ENCODE measurements around the gene BEND7.
"Not testable (repeated sequence)": the region's sequence is repeated elsewhere in the genome, so short reads cannot be mapped to it uniquely, and the experiment has no call there.

BEND7 gene, protein sequence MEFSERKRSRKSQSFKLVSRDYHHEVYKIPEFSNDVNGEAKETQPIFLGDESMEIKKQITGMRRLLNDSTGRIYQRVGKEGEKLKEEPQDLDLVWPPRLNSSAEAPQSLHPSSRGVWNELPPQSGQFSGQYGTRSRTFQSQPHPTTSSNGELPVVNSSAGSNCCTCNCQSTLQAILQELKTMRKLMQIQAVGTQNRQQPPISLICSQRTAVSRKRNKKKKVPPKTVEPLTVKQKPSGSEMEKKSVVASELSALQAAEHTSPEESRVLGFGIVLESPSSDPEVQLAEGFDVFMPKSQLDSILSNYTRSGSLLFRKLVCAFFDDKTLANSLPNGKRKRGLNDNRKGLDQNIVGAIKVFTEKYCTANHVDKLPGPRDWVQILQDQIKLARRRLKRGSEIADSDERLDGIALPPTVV

DNA sequence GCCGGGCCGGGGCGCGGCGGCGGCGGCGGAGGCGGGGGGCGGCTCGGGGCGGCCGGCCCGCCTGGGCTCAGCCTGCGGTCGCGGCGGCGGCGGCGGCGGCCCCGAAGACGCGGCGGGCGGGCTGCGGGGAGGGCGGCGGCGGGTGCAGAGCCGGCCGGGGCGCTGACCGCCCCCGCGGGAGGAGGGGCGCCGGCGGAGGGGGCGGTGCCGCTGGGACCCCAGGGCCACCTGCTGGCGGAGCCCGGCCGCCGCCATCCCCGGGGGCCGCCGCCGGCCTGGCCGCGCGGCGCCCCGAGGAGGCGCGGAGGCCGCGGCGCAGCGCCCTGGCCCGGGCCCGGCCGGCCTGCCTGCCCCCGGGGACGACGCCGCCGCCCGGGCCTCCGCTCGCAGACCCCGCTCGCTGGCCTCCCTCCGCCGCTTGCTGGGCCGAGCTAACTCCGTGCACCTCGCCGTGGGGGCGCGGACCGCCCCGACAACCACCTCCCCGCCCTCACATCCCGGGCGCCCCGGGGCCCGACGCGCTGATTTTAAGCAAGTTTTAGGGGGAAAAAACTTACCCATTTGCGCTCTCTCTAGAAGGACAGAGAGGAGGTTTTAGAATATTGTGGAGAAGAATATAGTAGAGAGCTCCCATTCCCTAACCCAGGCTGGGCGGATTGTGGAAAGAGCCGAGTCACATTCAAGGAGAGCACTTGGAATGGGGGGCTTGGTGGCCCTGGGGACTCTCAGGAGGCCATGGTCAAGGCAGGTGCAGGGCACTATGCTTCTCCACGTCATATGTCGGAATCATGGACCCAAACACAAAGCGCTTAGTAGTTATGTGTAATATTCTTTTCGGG lies at the start of gene BEND7:
TSS of gene BEND7 (minus strand) at position 140 of the 839 bp plus-strand sequence. CDS start 481 bp downstream, outside the sequence.
- DNase-seq (ENCODE audit: low read depth in 4 of 4, low spot score in 1 of 4): no peak

DNA sequence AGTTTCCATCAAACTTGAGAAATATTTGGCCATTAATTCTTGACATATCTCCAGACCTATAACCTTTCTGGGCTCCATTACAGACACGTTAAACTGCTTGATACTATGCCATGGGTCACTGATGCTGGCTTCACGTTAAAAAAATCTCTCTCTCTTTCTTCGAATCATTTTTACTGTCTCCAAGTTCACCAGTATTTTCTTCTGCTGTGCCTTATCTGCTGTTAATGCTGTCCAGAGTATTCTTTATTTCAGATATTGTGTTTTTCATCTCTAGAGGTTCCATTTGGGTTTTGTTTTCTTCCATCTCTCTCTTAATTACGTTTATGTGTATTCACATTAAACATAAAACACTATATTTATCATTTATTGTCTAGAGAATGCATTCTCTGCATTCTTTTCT lies 45.1 kb upstream of the BEND7 start:
- DNase-seq (ENCODE audit: low read depth in 4 of 4, low spot score in 1 of 4): no peak

DNA sequence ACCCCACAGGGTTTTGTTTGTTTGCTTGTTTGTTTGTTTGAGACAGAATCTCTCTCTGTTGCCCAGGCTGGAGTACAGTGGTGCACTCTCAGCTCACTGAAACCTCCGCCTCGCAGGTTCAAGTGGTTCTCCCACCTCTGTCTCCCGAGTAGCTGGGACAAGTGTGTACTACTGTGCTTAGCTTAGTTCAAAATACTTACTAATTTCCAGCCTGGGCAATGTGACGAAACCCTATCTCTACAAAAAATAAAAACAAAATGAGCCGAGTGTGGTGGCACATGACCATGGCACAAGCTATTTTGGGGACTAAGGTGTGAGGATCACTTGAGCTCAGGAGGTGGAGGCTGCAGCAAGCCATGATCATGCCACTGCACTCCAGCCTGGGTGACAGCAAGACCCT lies 42.7 kb upstream of the BEND7 start:
- no peak for DNase-seq (ENCODE audit: low read depth in 4 of 4, low spot score in 1 of 4)

DNA sequence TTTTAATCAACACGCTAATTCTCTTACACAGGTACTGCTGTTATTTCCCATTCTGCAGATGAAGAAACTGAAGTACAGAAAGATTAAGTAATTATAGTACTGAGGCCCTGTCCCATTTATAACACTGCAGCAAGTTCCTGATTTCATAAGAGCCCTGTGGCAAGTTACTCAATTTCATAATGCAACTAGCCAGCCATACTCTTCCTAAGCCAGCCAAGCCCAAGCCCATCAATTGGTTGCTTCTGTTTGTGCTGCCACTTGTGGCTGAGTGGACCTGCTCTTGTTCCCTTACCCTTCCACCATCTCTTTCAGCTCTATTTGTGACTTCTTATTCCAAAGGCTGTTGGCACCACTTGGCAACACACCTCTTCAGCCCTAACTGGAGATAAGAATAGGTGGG lies 38.2 kb upstream of the BEND7 start:
- no peak for DNase-seq (ENCODE audit: low read depth in 4 of 4, low spot score in 1 of 4)

DNA sequence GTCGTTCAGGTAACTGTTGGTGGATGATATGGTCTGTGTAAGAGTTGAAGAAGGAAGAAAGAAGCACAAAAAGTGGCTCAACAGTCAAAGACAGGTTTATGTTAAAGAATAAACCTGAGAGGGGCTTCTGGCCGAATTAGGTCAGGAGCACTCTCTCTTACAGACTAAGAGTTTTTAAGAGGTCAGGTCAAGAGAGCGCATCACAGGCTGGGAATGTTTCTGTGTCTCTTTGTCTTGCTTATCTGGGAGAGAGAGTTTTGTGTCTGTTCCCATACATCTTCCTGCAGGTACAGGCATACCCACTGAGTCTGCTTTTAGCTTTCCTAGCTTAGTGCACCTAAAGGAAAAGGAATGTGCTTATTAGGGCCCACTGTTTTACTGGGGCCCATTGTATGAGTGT lies 35.8 kb upstream of the BEND7 start:
- no peak for DNase-seq (ENCODE audit: low read depth in 4 of 4, low spot score in 1 of 4)

DNA sequence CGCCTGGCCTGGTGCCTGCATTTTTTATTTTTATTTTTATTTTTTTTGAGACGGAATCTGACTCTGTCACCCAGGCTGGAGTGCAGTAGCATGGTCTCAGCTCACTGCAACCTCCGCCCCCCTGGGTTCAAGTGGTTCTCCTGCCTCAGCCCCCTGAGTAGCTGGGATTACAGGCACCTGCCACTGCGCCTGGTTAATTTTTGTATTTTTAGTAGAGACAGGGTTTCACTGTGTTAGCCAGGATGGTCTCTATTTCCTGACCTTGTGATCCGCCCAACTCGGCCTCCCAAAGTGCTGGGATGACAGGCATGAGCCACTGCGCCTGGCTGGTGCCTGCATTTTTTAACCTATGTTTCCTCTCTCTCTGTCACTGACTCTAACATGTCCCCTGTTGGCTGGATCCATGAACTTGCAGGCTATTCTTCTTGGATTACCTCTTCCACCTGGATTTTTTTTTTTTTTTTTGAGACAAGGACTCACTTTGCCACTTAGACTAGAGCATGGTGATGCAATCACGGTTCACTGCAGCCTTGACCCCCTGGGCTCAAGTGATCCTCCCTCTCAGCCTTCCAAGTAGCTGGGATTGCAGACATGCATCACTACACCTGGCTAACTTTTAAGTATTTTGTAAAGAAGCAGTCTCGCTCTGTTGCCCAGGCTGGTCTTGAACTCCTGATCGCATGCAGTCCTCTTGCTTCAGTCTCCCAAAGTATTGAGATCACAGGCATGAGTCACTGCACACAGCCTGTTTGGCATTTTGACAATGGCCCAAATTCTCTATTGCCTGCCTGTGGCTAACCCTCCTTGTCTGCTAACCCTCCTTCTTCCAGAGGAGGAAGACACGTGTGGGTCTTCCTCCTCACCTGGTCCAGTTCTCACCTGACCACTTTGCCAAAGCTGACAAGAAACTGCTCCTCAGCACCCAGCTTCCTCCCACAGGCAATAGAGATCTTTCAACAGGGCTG lies 34.9 kb upstream of the BEND7 start:
- DNase-seq (ENCODE audit: low read depth in 4 of 4, low spot score in 1 of 4): no peak

DNA sequence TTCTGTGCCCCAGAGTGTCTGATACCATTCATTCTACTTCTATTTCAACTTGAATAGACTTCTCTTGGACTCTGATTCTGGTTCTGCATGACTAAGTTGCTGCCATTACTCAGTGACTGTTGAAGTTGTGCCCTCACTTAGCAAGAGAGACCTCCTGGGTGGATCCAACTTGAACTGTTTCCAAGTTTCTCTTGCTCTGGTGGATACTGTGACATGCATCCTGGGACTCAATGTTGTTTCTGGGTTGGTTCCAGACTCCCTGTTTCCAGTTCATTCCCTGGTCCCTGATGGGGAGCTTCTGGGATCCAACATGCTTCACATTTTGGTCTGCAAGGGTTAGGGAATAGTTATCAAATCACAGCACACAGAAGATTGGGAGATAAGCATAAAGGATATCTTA lies 31.8 kb upstream of the BEND7 start:
- DNase-seq (ENCODE audit: low read depth in 4 of 4, low spot score in 1 of 4): no peak

DNA sequence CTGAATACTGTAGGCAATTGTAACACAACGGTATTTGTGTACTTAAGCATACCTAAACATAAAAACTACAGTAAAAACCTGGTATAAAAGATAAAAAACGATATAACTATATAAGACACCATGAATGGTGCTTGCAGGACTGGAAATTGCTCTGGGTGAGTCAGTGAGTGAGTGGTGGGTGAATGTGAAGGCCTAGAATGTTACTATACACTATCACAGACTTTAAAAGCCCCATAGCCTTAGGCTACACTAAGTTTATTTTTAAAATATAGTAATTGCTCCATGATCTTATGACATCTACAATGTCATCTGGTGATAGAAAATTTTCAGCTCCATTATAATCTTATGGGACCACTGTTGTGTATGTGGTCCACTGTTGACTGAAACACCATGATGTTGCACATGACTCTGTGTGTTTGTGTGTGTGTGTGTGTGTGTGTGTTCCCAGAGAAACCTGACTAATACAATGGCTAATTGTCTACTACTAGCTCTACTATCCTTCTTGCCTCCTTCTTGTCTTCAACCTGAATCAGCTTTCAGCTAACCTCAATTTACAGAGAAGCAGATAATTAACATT lies 30.4 kb upstream of the BEND7 start:
- no peak for DNase-seq (ENCODE audit: low read depth in 4 of 4, low spot score in 1 of 4)

DNA sequence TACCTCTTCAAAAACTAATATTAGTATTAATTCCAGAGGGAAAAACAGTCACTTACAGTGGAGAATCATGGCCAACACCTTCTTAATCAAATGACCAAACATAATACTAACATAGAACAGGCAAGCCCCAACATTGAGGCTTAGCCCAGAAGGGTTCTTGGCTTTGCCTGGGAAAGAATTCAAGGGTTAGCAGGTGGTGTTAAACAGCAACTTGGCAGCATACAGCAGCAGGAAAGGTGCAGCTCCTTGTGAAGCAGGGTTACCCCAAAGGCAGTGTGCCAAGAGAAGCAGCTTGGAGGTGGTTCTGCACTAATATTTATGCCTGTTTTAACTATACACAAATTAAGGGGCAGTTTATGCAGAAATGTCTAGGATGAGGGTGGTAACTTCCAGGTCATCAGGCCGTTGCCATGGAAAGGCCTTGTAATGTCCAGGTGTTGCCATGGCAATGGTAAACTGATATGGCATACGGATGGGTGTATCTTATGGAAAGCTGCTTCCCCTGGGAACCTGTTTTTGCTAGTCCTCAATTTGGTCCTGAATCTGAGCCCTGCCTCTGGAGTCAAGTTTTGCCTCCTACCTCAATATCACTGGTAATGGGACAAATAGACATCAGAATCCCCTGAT lies 27.2 kb upstream of the BEND7 start:
- DNase-seq (ENCODE audit: low read depth in 4 of 4, low spot score in 1 of 4): no peak

DNA sequence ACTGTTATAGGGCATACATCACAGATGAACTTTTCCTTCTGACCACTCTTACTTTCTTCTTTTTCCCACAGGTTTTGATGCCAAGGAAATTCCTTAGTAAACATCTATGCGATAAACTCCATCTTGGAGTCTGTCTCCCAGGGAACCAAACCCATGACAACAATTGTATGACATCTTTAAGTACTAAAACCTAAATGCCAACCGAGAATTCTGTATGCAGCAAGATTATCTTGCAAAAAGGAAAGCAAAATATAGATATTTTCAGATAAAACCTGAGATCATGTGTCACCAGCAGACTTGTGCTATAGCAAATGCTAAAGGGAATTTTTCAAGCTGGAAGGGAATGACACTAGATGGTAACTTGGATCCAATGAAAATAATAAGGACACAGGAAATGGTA lies 22.0 kb upstream of the BEND7 start:
- DNase-seq (ENCODE audit: low read depth in 4 of 4, low spot score in 1 of 4): no peak

DNA sequence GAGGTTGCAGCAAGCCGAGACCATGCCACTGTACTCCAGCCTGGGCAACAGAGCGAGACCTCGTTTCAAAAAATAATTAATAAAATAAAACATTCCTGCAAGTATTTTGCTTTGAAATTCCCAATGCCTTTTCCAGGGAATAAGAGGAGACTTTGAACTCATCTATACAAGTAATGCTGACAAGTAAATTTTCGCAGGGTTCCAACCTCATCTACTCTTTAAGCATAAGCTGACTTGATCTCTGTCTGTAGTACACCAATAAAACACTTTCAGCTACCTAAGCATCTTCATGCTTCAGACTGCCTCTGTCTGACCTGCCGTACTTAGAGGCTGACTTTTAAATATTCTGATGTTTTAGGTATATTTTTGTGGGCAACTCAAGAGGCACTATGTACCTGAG lies 13.7 kb upstream of the BEND7 start:
- DNase-seq (ENCODE audit: low read depth in 4 of 4, low spot score in 1 of 4): no peak

DNA sequence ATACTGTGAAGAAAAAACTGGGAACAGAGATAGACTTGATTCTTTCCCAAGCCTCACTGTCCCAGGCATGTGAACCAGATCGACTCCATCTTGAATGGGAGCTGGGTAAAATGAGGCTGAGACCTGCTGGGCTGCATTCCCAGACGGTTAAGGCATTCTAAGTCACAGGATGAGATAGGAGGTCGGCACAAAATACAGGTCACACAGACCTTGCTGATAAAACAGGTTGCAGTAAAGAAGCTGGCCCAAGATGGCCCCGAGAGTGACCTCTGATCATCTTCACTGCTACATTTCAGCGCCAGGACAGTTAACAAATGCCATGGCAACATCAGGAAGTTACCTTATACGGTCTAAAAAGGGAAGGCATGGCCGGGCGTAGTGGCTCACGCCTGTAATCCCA lies 9.2 kb upstream of the BEND7 start:
- not testable (repeated sequence) for DNase-seq (ENCODE audit: low read depth in 4 of 4, low spot score in 1 of 4)

DNA sequence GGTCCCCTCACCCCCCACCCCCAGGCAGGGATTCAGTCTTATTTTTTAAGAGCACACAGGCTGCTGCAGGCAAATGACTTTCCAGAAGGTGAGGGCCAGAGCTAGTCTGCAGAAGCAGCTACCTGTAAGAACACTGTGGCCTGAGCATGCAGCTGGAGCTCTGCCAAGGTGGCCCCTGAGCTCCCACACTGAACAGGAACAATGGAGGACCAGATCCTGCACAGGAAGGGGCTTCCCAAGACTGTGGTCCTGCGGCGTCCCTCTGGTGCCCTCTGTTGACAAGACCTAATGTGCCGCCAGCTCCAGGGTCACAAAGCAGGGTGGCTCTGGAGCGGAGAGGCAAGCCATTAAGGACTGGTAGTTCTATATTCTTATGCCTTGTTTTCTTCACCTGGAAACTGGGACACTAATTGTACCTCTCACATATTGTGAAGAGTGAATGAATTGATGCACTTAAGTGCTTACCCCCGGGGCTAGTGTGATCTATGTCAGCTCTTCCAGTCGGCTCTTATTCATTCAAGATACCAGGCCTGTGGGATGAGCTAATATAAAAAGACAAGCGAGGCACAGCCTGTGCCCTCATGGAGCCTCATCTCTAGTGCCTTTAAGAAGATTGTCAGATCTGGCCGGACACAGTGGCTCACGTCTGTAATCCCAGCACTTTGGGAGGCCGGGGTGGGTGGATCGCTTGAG lies 8.0 kb upstream of the BEND7 start:
- no peak for DNase-seq (ENCODE audit: low read depth in 4 of 4, low spot score in 1 of 4)

DNA sequence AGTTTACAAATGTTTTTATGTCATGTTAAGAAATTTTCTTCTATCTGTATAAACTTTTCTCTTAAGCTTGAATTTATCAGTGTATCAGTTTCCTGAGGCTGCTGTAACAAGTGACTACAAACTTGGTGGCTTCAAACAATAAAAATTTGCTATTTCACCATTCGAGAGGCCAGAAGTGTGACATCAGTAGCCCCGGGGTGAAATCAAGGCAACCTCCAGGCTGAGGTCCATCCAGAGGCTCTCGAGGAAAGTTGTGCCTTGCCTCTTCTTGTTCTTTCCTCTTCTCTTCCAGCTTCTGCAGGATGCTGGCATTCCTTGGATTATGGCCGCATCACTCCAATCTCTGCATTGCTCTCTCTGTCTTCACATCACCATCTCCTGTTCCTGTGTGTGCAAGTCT lies 6.5 kb upstream of the BEND7 start:
- DNase-seq (ENCODE audit: low read depth in 4 of 4, low spot score in 1 of 4): no peak

DNA sequence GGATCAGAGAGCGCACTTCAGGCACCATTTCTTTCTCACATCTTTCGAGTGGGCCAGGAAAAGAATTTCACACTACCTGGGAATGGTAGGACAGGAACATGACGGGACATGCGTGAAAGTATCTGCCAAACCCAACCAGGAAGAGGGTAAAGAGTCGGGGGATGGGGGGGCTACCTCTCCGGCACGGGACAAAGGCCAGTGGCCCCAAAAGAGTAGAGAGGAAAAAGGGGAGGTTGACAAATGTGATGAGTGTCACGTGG lies 830 bp upstream of the BEND7 start:
- no peak for DNase-seq (ENCODE audit: low read depth in 4 of 4, low spot score in 1 of 4)

DNA sequence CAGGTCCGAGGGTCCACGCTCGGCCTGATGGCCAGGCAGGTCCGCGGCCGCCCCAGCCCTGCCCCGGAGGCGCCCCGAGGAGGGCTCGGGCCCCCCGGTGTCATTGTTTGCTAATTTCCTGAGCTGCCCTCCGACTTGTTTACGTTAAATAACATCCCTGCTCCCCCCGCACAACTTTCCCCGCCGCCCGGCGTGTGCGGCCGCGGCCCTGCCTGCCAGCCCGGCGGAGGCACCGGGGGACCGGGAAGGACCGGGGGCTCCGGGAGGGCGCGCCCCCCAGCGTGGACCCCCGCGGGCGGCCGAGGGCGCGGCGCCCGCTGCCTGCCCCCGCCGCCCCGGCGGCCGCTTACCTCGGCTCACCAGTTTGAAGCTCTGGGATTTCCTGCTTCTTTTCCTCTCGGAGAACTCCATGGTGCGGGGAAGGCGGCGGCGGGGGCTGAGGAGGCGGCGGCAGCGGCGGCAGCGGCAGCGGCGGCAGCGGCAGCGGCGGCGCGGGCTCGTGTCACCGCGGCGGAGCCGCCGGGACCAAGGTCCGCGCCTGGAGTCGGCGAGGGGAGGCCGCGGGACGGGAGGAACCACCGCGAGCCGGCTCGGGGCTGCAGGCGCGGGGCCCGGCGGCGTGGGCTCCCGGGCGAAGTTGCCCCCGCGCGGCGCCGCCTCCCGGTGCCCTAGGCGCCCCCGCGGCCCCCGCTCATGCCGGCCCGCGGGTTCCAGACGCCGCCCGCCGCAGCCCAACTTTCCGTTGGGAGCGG lies 515 bp downstream of the BEND7 start:
- no peak for DNase-seq (ENCODE audit: low read depth in 4 of 4, low spot score in 1 of 4)

DNA sequence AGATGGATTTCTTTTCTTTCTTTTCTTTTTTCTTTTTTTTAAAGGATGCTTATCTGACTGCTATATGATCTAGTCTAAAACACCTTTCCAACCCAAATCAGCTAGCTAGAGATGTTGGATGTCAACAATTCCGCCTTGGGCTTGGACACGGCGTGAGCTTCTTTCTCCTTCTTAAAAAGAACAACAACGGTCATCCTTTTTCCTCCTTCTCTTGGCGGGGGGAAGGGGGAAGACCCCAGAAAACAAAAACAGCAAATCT lies 1.0 kb downstream of the BEND7 start:
- DNase-seq (ENCODE audit: low read depth in 4 of 4, low spot score in 1 of 4): no peak

DNA sequence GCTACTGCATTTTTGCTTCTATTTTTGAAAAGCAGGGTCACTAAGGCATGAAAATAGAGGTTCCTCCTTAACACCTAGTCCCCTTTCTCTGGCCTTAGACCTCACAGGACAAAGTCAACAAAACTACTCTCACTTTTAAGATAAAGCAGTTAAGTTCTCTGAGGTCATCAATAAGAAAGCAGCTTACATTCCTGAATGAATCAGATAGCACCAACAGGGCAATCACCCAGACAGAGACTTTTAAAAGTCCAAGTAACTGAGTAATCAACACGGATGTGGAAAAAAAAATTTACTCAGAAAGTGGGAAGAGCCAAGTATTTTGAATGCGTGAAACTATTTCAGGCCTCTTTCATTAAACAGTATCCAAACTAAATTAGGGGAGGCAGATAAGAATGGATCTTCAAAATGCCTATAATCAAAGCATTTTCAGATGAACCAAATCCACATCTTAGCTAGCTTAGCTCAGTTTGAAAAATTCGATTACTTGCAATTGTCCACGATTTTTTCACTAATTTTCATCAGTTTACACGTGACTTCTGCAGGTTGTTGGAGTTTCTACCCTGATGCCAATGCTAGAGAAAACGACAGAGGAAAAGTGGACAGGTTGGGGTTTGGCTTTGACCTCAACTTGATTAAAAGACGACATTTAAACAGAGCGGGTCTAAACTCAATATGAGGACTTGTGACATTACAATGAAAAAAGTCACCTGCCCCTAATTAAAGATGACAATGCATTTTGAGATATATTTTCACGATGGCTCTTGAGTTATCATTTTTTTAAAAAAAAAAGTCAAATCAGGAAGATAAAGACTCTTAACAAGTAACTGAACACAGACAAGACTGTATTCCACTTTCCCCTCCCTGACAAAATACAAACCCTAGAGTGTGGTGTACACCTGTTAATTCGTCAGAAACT lies 1.6 kb downstream of the BEND7 start:
- no peak for DNase-seq (ENCODE audit: low read depth in 4 of 4, low spot score in 1 of 4)

DNA sequence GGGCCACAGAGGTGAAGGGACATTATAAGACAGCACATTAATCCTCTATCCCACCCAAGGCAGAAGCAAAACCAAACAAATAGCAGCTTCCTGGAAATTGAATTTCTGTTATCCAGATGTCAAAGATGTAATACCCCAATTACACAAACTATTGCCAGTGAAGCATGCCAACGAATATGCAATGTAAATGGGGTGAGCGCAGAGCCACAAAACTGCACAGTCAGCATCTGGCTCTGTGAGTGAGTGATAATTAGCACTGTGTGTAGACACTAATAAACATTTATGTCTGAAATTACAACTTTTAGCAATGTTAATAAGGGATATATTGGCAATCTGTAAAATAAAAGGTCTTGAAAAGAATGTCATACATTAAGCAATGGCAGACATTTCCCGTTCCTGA lies 3.2 kb downstream of the BEND7 start:
- DNase-seq (ENCODE audit: low read depth in 4 of 4, low spot score in 1 of 4): no peak

All from stimulated activated CD4-positive, alpha-beta T cell treated with anti-CD3 and anti-CD28 coated beads, Interleukin-1b, Interleukin-23, amount 100 ng/mL, for 24 hours (primary cell).